HEK293 (cell line): ENCODE data around the gene GMPPA.

Source experiments
- CTCF ChIA-PET: fragments of 350-600 bp; formaldehyde crosslinking; extraction: SDS; loops from one replicate; lab custom pipeline; 2021; ENCODE audit warnings: antibody characterized with exemption; lab: Yijun Ruan, JAX
- POLR2A ChIA-PET: fragments of 300-600 bp; formaldehyde crosslinking; extraction: SDS; loops from one replicate; lab custom pipeline; 2020; ENCODE audit warnings: antibody characterized with exemption, inconsistent platforms; lab: Yijun Ruan, JAX
- H3K27ac ChIP-seq: fragments of 200-500 bp; sonication (Bioruptor generic); 2 replicates; pipeline ENCODE4 v1.5.1; 2014; ENCODE audit warnings: low read depth, low read length, control low read depth, inconsistent platforms; ENCODE audit errors: extremely low read depth
- H3K36me3 ChIP-seq, 2 experiments: fragments of 200-500 bp in 1 of 2; sonication (Bioruptor generic) in 1 of 2; 1 replicate in 1 of 2; 2 replicates in 1 of 2; pipeline ENCODE4 v1.5.1; 2014 to 2017; ENCODE audit warnings: inconsistent platforms in 2 of 2, low read length in 2 of 2; ENCODE audit not compliant: control insufficient read depth in 2 of 2, insufficient read depth in 1 of 2
- H3K4me1 ChIP-seq: fragments of 200-500 bp; sonication (Bioruptor generic); 2 replicates; pipeline ENCODE4 v1.5.1; 2014; ENCODE audit warnings: mild to moderate bottlenecking, low read length, inconsistent platforms; ENCODE audit not compliant: control insufficient read depth, insufficient read depth
- H3K4me3 ChIP-seq: 2 replicates; pipeline ENCODE4 v1.5.1; 2011; ENCODE audit warnings: low read depth, mild to moderate bottlenecking, control low read depth, low read length, moderate library complexity
- H3K9me3 ChIP-seq: fragments of 200-500 bp; sonication (Bioruptor generic); 2 replicates; pipeline ENCODE4 v1.5.1; 2014; ENCODE audit warnings: low read depth, low read length, inconsistent platforms; ENCODE audit not compliant: control insufficient read depth, insufficient read depth
- ELK4 ChIP-seq: IDR thresholded peaks from 2 replicates; pipeline ENCODE4 v1.6.1; 2011; ENCODE audit warnings: mild to moderate bottlenecking, low read depth, low read length, borderline replicate concordance
- GLIS1 ChIP-seq: fragments of 450-650 bp; formaldehyde crosslinking; IDR thresholded peaks from 2 replicates; pipeline ENCODE4 v1.5.1; 2016; ENCODE audit warnings: missing biosample characterization, missing genetic modification characterization
- GLIS2 ChIP-seq: fragments of 450-650 bp; formaldehyde crosslinking; IDR thresholded peaks from 2 replicates; pipeline ENCODE4 v1.5.1; 2016; ENCODE audit warnings: missing biosample characterization, missing genetic modification characterization
- KLF16 ChIP-seq: fragments of 450-650 bp; formaldehyde crosslinking; IDR thresholded peaks from 2 replicates; pipeline ENCODE4 v1.5.1; 2017; ENCODE audit warnings: missing biosample characterization, missing genetic modification characterization
- OSR2 ChIP-seq: fragments of 450-650 bp; formaldehyde crosslinking; IDR thresholded peaks from 2 replicates; pipeline ENCODE4 v1.5.1; 2016; ENCODE audit warnings: missing biosample characterization, missing genetic modification characterization
- SP7 ChIP-seq: fragments of 450-650 bp; formaldehyde crosslinking; IDR thresholded peaks from 2 replicates; pipeline ENCODE4 v1.5.1; 2016; ENCODE audit warnings: missing biosample characterization, missing genetic modification characterization
- ZBTB10 ChIP-seq: fragments of 450-650 bp; formaldehyde crosslinking; IDR thresholded peaks from 2 replicates; pipeline ENCODE4 v1.5.1; 2016; ENCODE audit warnings: missing biosample characterization, missing genetic modification characterization
- ZBTB11 ChIP-seq: fragments of 450-650 bp; formaldehyde crosslinking; conservative IDR thresholded peaks from 2 replicates; pipeline ENCODE4 v1.5.1; 2016; ENCODE audit warnings: low read depth, missing biosample characterization, missing genetic modification characterization
- ZBTB26 ChIP-seq: fragments of 450-650 bp; formaldehyde crosslinking; optimal IDR thresholded peaks from 2 replicates; pipeline ENCODE3; 2016; ENCODE audit warnings: missing biosample characterization, mild to moderate bottlenecking, missing genetic modification characterization
- ZBTB6 ChIP-seq: fragments of 450-650 bp; formaldehyde crosslinking; IDR thresholded peaks from 2 replicates; pipeline ENCODE4 v1.5.1; 2017; ENCODE audit warnings: missing biosample characterization, missing genetic modification characterization
- ZEB2 ChIP-seq: fragments of 450-650 bp; formaldehyde crosslinking; IDR thresholded peaks from 2 replicates; pipeline ENCODE4 v1.5.1; 2016; ENCODE audit warnings: missing biosample characterization, missing genetic modification characterization
- ZFP69B ChIP-seq: fragments of 450-650 bp; formaldehyde crosslinking; IDR thresholded peaks from 2 replicates; pipeline ENCODE4 v1.5.1; 2016; ENCODE audit warnings: missing biosample characterization, missing genetic modification characterization
- ZIC2 ChIP-seq: fragments of 450-650 bp; formaldehyde crosslinking; IDR thresholded peaks from 2 replicates; pipeline ENCODE4 v1.5.1; 2016; ENCODE audit warnings: missing biosample characterization, missing genetic modification characterization
- ZNF10 ChIP-seq: fragments of 450-650 bp; formaldehyde crosslinking; IDR thresholded peaks from 2 replicates; pipeline ENCODE4 v1.5.1; 2017; ENCODE audit warnings: missing biosample characterization, missing genetic modification characterization
- ZNF174 ChIP-seq: fragments of 450-650 bp; formaldehyde crosslinking; IDR thresholded peaks from 2 replicates; pipeline ENCODE4 v1.5.0; 2017; ENCODE audit warnings: missing biosample characterization, mild to moderate bottlenecking, missing genetic modification characterization
- ZNF274 ChIP-seq, 2 experiments: fragments of 200-500 bp in 1 of 2; fragments of 450-650 bp in 1 of 2; sonication (Bioruptor generic) in 1 of 2; formaldehyde crosslinking in 1 of 2; IDR thresholded peaks; 2 replicates each; pipeline versions ENCODE4 v1.5.1 to v1.6.1; 2014 to 2016; ENCODE audit warnings: borderline replicate concordance in 1 of 2, inconsistent platforms in 1 of 2, low read length in 1 of 2, missing biosample characterization in 1 of 2, missing genetic modification characterization in 1 of 2
- ZNF280C ChIP-seq: fragments of 450-650 bp; formaldehyde crosslinking; IDR thresholded peaks from 2 replicates; pipeline ENCODE4 v1.5.1; 2016; ENCODE audit warnings: missing biosample characterization, missing genetic modification characterization
- ZNF324 ChIP-seq: fragments of 450-650 bp; formaldehyde crosslinking; IDR thresholded peaks from 2 replicates; pipeline ENCODE4 v1.5.1; 2016; ENCODE audit warnings: missing biosample characterization, missing genetic modification characterization
- ZNF561 ChIP-seq: fragments of 450-650 bp; IDR thresholded peaks from 2 replicates; pipeline ENCODE4 v1.5.1; 2018; ENCODE audit warnings: missing biosample characterization, missing genetic modification characterization, borderline replicate concordance
- ZSCAN30 ChIP-seq: fragments of 450-650 bp; IDR thresholded peaks from 2 replicates; pipeline ENCODE4 v1.5.1; 2018; ENCODE audit warnings: missing biosample characterization, mild to moderate bottlenecking, missing genetic modification characterization, moderate library complexity
- ZXDB ChIP-seq: fragments of 450-650 bp; formaldehyde crosslinking; IDR thresholded peaks from 2 replicates; pipeline ENCODE4 v1.5.1; 2016; ENCODE audit warnings: missing biosample characterization, missing genetic modification characterization

Gene GMPPA

GRCh38 chr2:219542931-219543595, 44.4 kb downstream of the GMPPA start (continued):
- TF ChIP-seq ZNF274 (IDR thresholded peaks at IDR 0.05; ENCODE audit: low read length): no peak
- no peak for TF ChIP-seq ZNF274 (tag by site-specific recombination; IDR thresholded peaks at IDR 0.05; ENCODE audit: borderline replicate concordance)
- TF ChIP-seq GLIS2 (tag by site-specific recombination): peak; percentile 63
- TF ChIP-seq SP7: no peak
- TF ChIP-seq ZNF10 (tag by site-specific recombination): 0 out of 2 replicates have a peak, but pooled peaks have one; percentile 48
- no peak for TF ChIP-seq ZBTB6 (tag by site-specific recombination)
- no peak for TF ChIP-seq OSR2 (tag by site-specific recombination)
- peak; percentile 88 for TF ChIP-seq GLIS1 (tag by site-specific recombination)
- 0 out of 2 replicates have a peak, but pooled peaks have one; percentile 12 for TF ChIP-seq KLF16
- no peak for TF ChIP-seq ZNF174 (tag by site-specific recombination)
- TF ChIP-seq ZNF280C (tag by site-specific recombination): no peak
- TF ChIP-seq, all 188 proteins: peak for 16

GRCh38 chr2:219543596-219544358, 45.1 kb downstream of the GMPPA start, which contains the start of the genes CHPF and TMEM198:
CHPF (minus strand) TSS chr2:219543809; CDS start chr2:219543538, 271 bp downstream.
TMEM198 (plus strand) TSS chr2:219544028; CDS start chr2:219544728, 700 bp downstream.
- CTCF ChIA-PET: interaction anchor here (0.6 to 7.2 kb wide), 6 partner anchors 14 to 1549 kb away, joined by 3 to 112 read pairs (median 8); no protein-coding TSS in a partner anchor
- H3K36me3 ChIP-seq: peaks cover 0 to 30% of the 10 kb centered on the region in 2 experiments; a peak in 1 of 3 replicates
- H3K4me3 ChIP-seq: peak within 1 kb of the TSS; percentile 69
- peak within 1 kb of the TSS; percentile 73; the same call in 1 of the 2 replicates for H3K27ac ChIP-seq
- H3K9me3 ChIP-seq: no peaks in the 10 kb centered on the region
- POLR2A ChIA-PET: interaction anchor here (0.7 to 2.1 kb wide), 9 partner anchors 9 to 337 kb away, joined by 3 to 18 read pairs (median 5); partner anchors contain the start of genes DNPEP, GMPPA, OBSL1 and STK11IP
- H3K4me1 ChIP-seq: no peaks in the 10 kb centered on the region
- TF ChIP-seq ZXDB (tag by site-specific recombination) (peak; percentile 65), ZNF324 (tag by site-specific recombination) (peak; percentile 32; the same call in 1 of the 2 replicates), ZBTB11 (tag by site-specific recombination) (peak; percentile 96), ZIC2 (tag by site-specific recombination) (peak; percentile 44), ZBTB26 (tag by site-specific recombination) (peak; percentile 77), ZFP69B (tag by site-specific recombination) (0 out of 2 replicates have a peak, but pooled peaks have one; percentile 22), ELK4 (peak; percentile 77; the same call in 1 of the 2 replicates), ZEB2 (tag by site-specific recombination) (peak; percentile 90; the same call in 1 of the 2 replicates), ZBTB10 (tag by site-specific recombination) (0 out of 2 replicates have a peak, but pooled peaks have one; percentile 31), ZNF561 (tag by site-specific recombination) (peak; percentile 45; the same call in 1 of the 2 replicates), ZSCAN30 (tag by site-specific recombination) (peak; percentile 43; the same call in 1 of the 2 replicates)
